ENCODE results near the gene SDHB. TPM values are rescaled to one million over a fixed set of nuclear protein-coding genes. Genes with fewer than 3 reads are reported as not detected.

SDHB gene
- total RNA-seq, 1 experiment from 2014 or later: 212 TPM

- BruUV-seq (replicated peaks): no TSS peak
- Histone ChIP-seq H3K36me3 (ENCODE audit: control insufficient read depth, insufficient read depth, low read length) (no peaks in the 10 kb centered on the region), H3K9me3 (ENCODE audit: control insufficient read depth, insufficient read depth, low read depth, low read length) (no peaks in the 10 kb centered on the region), H3K27ac (ENCODE audit: low read length) (no peak overlapping the region), H3K27me3 (ENCODE audit: control insufficient read depth, insufficient read depth, low read length) (no peaks in the 10 kb centered on the region), H3K4me1 (ENCODE audit: control insufficient read depth, insufficient read depth, low read length) (no peaks in the 10 kb centered on the region), H3K4me3 (ENCODE audit: low read depth in 2 of 2, low read length in 2 of 2) (no peak overlapping the region)
- intact Hi-C loops (cut with micrococcal nuclease; ENCODE audit: unreplicated experiment) (no loop called here), in situ Hi-C loops (cut with HindIII; ENCODE audit: low pct_unique_long_range_greater_than_20kb, low sequenced_read_pairs) (no loop called here)
- ChIA-PET CTCF (interaction anchor here (0.7 kb wide), 1 partner anchor 11 kb away, joined by 3 read pairs; no protein-coding TSS in a partner anchor), POLR2A (no interaction called here)
- ATAC-seq: no peak
- no peak for TF ChIP-seq REST (IDR thresholded peaks at IDR 0.05; ENCODE audit: insufficient read depth in 1 of 2, low read depth in 2 of 2, low read length in 1 of 2)
- TF ChIP-seq POLR2AphosphoS5 (IDR thresholded peaks at IDR 0.05; ENCODE audit: low read depth, low read length): no peak
- TF ChIP-seq SIN3A (IDR thresholded peaks at IDR 0.05; ENCODE audit: borderline replicate concordance, insufficient read depth, low read depth, low read length): no peak
- TF ChIP-seq TCF7L2 (IDR thresholded peaks at IDR 0.05; ENCODE audit: low read depth, low read length): no peak
- TF ChIP-seq, protein P1, sequence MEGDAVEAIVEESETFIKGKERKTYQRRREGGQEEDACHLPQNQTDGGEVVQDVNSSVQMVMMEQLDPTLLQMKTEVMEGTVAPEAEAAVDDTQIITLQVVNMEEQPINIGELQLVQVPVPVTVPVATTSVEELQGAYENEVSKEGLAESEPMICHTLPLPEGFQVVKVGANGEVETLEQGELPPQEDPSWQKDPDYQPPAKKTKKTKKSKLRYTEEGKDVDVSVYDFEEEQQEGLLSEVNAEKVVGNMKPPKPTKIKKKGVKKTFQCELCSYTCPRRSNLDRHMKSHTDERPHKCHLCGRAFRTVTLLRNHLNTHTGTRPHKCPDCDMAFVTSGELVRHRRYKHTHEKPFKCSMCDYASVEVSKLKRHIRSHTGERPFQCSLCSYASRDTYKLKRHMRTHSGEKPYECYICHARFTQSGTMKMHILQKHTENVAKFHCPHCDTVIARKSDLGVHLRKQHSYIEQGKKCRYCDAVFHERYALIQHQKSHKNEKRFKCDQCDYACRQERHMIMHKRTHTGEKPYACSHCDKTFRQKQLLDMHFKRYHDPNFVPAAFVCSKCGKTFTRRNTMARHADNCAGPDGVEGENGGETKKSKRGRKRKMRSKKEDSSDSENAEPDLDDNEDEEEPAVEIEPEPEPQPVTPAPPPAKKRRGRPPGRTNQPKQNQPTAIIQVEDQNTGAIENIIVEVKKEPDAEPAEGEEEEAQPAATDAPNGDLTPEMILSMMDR (IDR thresholded peaks at IDR 0.05): no peak
- no peak for DNase-seq (ENCODE audit: low read depth, low spot score)
Observed at GRCh38 chr1:16996845-16997244, 57.0 kb downstream of the SDHB start.

- in situ Hi-C loops (cut with HindIII; ENCODE audit: low pct_unique_long_range_greater_than_20kb, low sequenced_read_pairs): no loop called here
- CTCF ChIA-PET: no interaction called here
Observed at GRCh38 chr1:16993521-16994038, 60.3 kb downstream of the SDHB start.

More at GRCh38 chr1:16993521-16994038, 60.3 kb downstream of the SDHB start:
- DNase-seq (ENCODE audit: low read depth, low spot score) (no peak), ATAC-seq (no peak)
- BruUV-seq (replicated peaks): no TSS peak
- intact Hi-C loops (cut with micrococcal nuclease; ENCODE audit: unreplicated experiment): no loop called here
- Histone ChIP-seq H3K9me3 (ENCODE audit: control insufficient read depth, insufficient read depth, low read depth, low read length) (no peaks in the 10 kb centered on the region), H3K27me3 (ENCODE audit: control insufficient read depth, insufficient read depth, low read length) (no peaks in the 10 kb centered on the region), H3K36me3 (ENCODE audit: control insufficient read depth, insufficient read depth, low read length) (no peaks in the 10 kb centered on the region), H3K4me3 (ENCODE audit: low read depth in 2 of 2, low read length in 2 of 2) (no peak overlapping the region), H3K27ac (ENCODE audit: low read length) (no peak overlapping the region), H3K4me1 (ENCODE audit: control insufficient read depth, insufficient read depth, low read length) (no peaks in the 10 kb centered on the region)
- no peak for TF ChIP-seq REST (IDR thresholded peaks at IDR 0.05; ENCODE audit: insufficient read depth in 1 of 2, low read depth in 2 of 2, low read length in 1 of 2)
- TF ChIP-seq POLR2AphosphoS5 (IDR thresholded peaks at IDR 0.05; ENCODE audit: low read depth, low read length): no peak
- TF ChIP-seq SIN3A (IDR thresholded peaks at IDR 0.05; ENCODE audit: borderline replicate concordance, insufficient read depth, low read depth, low read length): no peak
- no peak for TF ChIP-seq TCF7L2 (IDR thresholded peaks at IDR 0.05; ENCODE audit: low read depth, low read length)
- TF ChIP-seq, protein P1 (IDR thresholded peaks at IDR 0.05): no peak
- POLR2A ChIA-PET: no interaction called here
